ENCODE results near the gene POLR3C. TPM values are rescaled to one million over a fixed set of nuclear protein-coding genes. Genes with fewer than 3 reads are reported as not detected.
"Not testable (repeated sequence)": the region's sequence is repeated elsewhere in the genome, so short reads cannot be mapped to it uniquely, and the experiment has no call there.

POLR3C gene
- total RNA-seq, 2 experiments from 2014 or later: 57.1 to 78.8 TPM

DNA sequence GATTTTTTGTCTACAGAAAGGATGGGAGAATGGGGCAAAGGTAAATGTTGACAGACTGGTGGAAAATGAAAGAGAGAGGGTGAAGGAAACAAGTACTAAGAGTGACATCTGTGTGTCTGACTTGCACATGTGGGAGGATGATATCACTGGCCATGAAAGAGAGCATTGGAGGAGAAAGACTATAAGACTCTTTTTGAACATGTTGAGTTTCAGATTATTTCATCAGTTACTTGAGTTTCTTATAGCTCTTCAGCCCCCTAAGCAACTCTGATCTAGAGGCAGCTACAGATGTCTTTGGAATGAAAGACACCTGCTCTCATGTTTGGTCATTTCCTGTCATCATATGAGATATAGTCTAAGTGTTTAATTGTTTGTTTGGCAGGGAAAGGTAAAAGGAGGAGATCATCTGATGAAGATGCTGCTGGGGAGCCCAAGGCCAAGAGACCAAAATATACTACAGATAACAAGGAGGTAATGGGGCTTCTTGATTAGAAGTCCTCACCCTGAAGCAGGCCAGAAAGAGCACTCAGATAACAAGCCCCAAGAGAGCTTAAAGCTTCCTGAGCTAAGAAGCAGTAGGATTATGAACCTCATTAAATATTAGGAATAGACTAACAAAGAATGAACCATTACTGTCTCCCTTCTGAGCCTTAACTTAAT lies 4.5 kb downstream of the POLR3C start:
- no peaks in the 10 kb centered on the region for H3K9me3 ChIP-seq (ENCODE audit: low read length)
- intact Hi-C loops (cut with micrococcal nuclease; ENCODE audit: unreplicated experiment): loop anchor here (2.0 kb wide), 2 partner anchors 16 to 30 kb away; partner anchors contain the start of genes NUDT17 and PIAS3
- H3K4me3 ChIP-seq (ENCODE audit: low read depth, low read length, poor library complexity, severe bottlenecking): no peak overlapping the region
- DNase-seq (ENCODE audit: low spot score): peak; percentile 68
- peaks cover 41% of the 10 kb centered on the region for H3K4me1 ChIP-seq (ENCODE audit: insufficient read depth, low read length, poor library complexity, severe bottlenecking)
- TF ChIP-seq, protein P1, sequence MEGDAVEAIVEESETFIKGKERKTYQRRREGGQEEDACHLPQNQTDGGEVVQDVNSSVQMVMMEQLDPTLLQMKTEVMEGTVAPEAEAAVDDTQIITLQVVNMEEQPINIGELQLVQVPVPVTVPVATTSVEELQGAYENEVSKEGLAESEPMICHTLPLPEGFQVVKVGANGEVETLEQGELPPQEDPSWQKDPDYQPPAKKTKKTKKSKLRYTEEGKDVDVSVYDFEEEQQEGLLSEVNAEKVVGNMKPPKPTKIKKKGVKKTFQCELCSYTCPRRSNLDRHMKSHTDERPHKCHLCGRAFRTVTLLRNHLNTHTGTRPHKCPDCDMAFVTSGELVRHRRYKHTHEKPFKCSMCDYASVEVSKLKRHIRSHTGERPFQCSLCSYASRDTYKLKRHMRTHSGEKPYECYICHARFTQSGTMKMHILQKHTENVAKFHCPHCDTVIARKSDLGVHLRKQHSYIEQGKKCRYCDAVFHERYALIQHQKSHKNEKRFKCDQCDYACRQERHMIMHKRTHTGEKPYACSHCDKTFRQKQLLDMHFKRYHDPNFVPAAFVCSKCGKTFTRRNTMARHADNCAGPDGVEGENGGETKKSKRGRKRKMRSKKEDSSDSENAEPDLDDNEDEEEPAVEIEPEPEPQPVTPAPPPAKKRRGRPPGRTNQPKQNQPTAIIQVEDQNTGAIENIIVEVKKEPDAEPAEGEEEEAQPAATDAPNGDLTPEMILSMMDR (conservative IDR thresholded peaks at IDR 0.05; ENCODE audit: low read length): no peak
- no peak for TF ChIP-seq EZH2phosphoT487 (IDR thresholded peaks at IDR 0.05; ENCODE audit: borderline replicate concordance, low read depth, low read length)
- H2AFZ ChIP-seq (ENCODE audit: low read length): no peak overlapping the region
- H3K36me3 ChIP-seq (ENCODE audit: insufficient read depth, low read length): peaks cover 81% of the 10 kb centered on the region
- no peaks in the 10 kb centered on the region for H3K9me2 ChIP-seq (ENCODE audit: insufficient read depth, low read length)
- POLR2A ChIA-PET: interaction anchor here (0.6 to 4.1 kb wide), 10 partner anchors 10 to 210 kb away, joined by 3 to 32 read pairs (median 4); partner anchors contain the start of genes LIX1L, NUDT17, PIAS3 and RBM8A
- peaks cover 36% of the 10 kb centered on the region for H3K79me2 ChIP-seq (ENCODE audit: insufficient read depth, low read depth, low read length)
- no TSS peak for BruUV-seq (replicated peaks)
- CTCF ChIA-PET (ENCODE audit: unreplicated experiment): interaction anchor here (0.8 to 2.3 kb wide), 4 partner anchors 17 to 81 kb away, joined by 3 to 12 read pairs (median 3); partner anchors contain the start of gene NUDT17
- H3K4me2 ChIP-seq (ENCODE audit: low read length): peak overlapping the region; percentile 7
- H4K20me1 ChIP-seq (ENCODE audit: insufficient read depth, low read length): peaks cover 10% of the 10 kb centered on the region; the same call in 1 of the 2 replicates
- peak overlapping the region; percentile 73 for H3K27ac ChIP-seq (ENCODE audit: low read depth, low read length, poor library complexity, severe bottlenecking)

DNA sequence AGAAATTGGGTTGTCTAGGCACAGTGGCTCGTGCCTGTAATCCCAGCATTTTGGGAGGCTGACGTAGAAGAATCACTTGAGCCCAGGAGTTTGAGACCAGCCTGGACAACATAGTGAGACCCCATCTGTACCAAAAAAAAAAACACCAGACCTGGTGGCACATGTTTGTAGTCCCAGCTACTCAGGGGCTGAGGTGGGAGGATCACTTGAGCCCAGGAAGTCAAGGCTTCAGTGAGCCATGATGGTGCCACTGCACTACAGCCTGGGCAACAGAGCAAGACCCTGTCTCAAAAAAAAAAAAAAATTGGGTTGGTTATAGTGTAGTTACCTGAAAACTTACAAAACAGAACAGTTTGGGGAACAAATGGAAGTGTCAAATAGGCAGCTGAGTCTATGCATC lies 6.8 kb downstream of the POLR3C start:
- peaks cover 32% of the 10 kb centered on the region for H3K4me1 ChIP-seq (ENCODE audit: insufficient read depth, low read length, poor library complexity, severe bottlenecking)
- H4K20me1 ChIP-seq (ENCODE audit: insufficient read depth, low read length); DNase-seq (ENCODE audit: low spot score); H3K4me2 ChIP-seq (ENCODE audit: low read length); BruUV-seq (replicated peaks); H3K4me3 ChIP-seq (ENCODE audit: low read depth, low read length, poor library complexity, severe bottlenecking); H3K9me2 ChIP-seq (ENCODE audit: insufficient read depth, low read length); intact Hi-C loops (cut with micrococcal nuclease; ENCODE audit: unreplicated experiment); CTCF ChIA-PET (ENCODE audit: unreplicated experiment); H3K27ac ChIP-seq (ENCODE audit: low read depth, low read length, poor library complexity, severe bottlenecking); H3K9me3 ChIP-seq (ENCODE audit: low read length); H2AFZ ChIP-seq (ENCODE audit: low read length): not testable (repeated sequence)
- POLR2A ChIA-PET: interaction anchor here (0.7 kb wide), 1 partner anchor 205 kb away, joined by 4 read pairs; no protein-coding TSS in a partner anchor
- H3K79me2 ChIP-seq (ENCODE audit: insufficient read depth, low read depth, low read length): peaks cover 19% of the 10 kb centered on the region
- peaks cover 97% of the 10 kb centered on the region for H3K36me3 ChIP-seq (ENCODE audit: insufficient read depth, low read length)

DNA sequence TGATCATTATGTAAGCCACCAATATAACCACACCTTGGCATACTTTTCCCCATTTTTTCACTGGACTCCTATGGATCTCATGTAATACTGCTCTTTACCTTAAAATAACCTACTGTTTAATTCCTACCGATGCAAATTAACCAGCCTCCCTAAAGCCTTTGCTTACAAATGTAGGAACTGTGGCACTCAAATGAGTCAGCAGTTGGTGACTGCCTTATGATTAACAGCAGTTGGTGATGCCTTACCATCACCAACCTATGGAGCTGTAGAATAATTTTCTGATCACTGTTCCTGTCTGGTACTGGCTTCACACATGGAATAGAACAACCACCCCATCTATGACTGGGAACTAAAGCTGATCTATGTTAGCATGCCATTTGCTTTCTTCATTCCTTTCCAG lies 13.7 kb downstream of the POLR3C start:
- H3K36me3 ChIP-seq (ENCODE audit: insufficient read depth, low read length): peaks cover 98% of the 10 kb centered on the region
- DNase-seq (ENCODE audit: low spot score): no peak
- no peaks in the 10 kb centered on the region for H3K9me2 ChIP-seq (ENCODE audit: insufficient read depth, low read length)
- no peak overlapping the region for H3K27ac ChIP-seq (ENCODE audit: low read depth, low read length, poor library complexity, severe bottlenecking)
- no peaks in the 10 kb centered on the region for H3K9me3 ChIP-seq (ENCODE audit: low read length)
- POLR2A ChIA-PET: interaction anchor here (0.9 kb wide), 1 partner anchor 9 kb away, joined by 4 read pairs; no protein-coding TSS in a partner anchor
- H4K20me1 ChIP-seq (ENCODE audit: insufficient read depth, low read length): no peaks in the 10 kb centered on the region
- no peak overlapping the region for H2AFZ ChIP-seq (ENCODE audit: low read length)
- no TSS peak for BruUV-seq (replicated peaks)
- no peak overlapping the region for H3K4me2 ChIP-seq (ENCODE audit: low read length)
- intact Hi-C loops (cut with micrococcal nuclease; ENCODE audit: unreplicated experiment): no loop called here
- TF ChIP-seq EZH2phosphoT487 (IDR thresholded peaks at IDR 0.05; ENCODE audit: borderline replicate concordance, low read depth, low read length): no peak
- TF ChIP-seq, protein P1 (conservative IDR thresholded peaks at IDR 0.05; ENCODE audit: low read length): no peak
- H3K79me2 ChIP-seq (ENCODE audit: insufficient read depth, low read depth, low read length): no peaks in the 10 kb centered on the region
- no peaks in the 10 kb centered on the region for H3K4me1 ChIP-seq (ENCODE audit: insufficient read depth, low read length, poor library complexity, severe bottlenecking)
- CTCF ChIA-PET (ENCODE audit: unreplicated experiment): no interaction called here
- H3K4me3 ChIP-seq (ENCODE audit: low read depth, low read length, poor library complexity, severe bottlenecking): no peak overlapping the region
